T follicular helper cell (primary cell): ENCODE data around the gene SHMT1.
A peak's percentile ranks its signal among the peaks of the same experiment; 100 is the strongest.
"Not testable (repeated sequence)": the region's sequence is repeated elsewhere in the genome, so short reads cannot be mapped to it uniquely, and the experiment has no call there.

ENCODE experiments used
- DNase-seq: peaks from one replicate; pipeline ENCODE4 v3.0.0-alpha.2; 2020; ENCODE audit warnings: low read depth
- total RNA-seq, 2 experiments: gene quantifications; one replicate each; lab custom pipeline; 2026; lab: John Stamatoyannopoulos, UW

SHMT1 gene
- total RNA-seq: 12.5 to 14.1 reads per million in 2 experiments

- DNase-seq: peak; percentile 85
Observed at GRCh38 chr17:18363101-18364049, at the start of gene SHMT1. Gene SHMT1, minus strand, starts transcription at chr17:18363550. Its CDS starts 7,569 bp downstream, at chr17:18355981.

GRCh38 chr17:18412001-18412538 lies 48.7 kb upstream of the SHMT1 start:
- not testable (repeated sequence) for DNase-seq

- DNase-seq: not testable (repeated sequence)
Observed at GRCh38 chr17:18411377-18411864, 48.1 kb upstream of the SHMT1 start.

- not testable (repeated sequence) for DNase-seq
Observed at GRCh38 chr17:18410736-18411135, 47.4 kb upstream of the SHMT1 start.

- not testable (repeated sequence) for DNase-seq
Observed at GRCh38 chr17:18409321-18409720, 46.0 kb upstream of the SHMT1 start.

- not testable (repeated sequence) for DNase-seq
Observed at GRCh38 chr17:18408906-18409305, 45.6 kb upstream of the SHMT1 start.

- DNase-seq: not testable (repeated sequence)
Observed at GRCh38 chr17:18403604-18404003, 40.3 kb upstream of the SHMT1 start.

GRCh38 chr17:18403166-18403565 lies 39.8 kb upstream of the SHMT1 start:
- not testable (repeated sequence) for DNase-seq

GRCh38 chr17:18401872-18402590 lies 38.7 kb upstream of the SHMT1 start:
- not testable (repeated sequence) for DNase-seq

GRCh38 chr17:18388728-18389127 lies 25.4 kb upstream of the SHMT1 start:
- DNase-seq: not testable (repeated sequence)

- not testable (repeated sequence) for DNase-seq
Observed at GRCh38 chr17:18388266-18388665, 24.9 kb upstream of the SHMT1 start.

GRCh38 chr17:18387583-18387982 lies 24.2 kb upstream of the SHMT1 start:
- DNase-seq: not testable (repeated sequence)

- not testable (repeated sequence) for DNase-seq
Observed at GRCh38 chr17:18384271-18384670, 20.9 kb upstream of the SHMT1 start.

- not testable (repeated sequence) for DNase-seq
Observed at GRCh38 chr17:18383079-18383481, 19.7 kb upstream of the SHMT1 start.

- no peak for DNase-seq
Observed at GRCh38 chr17:18382441-18383078, 19.2 kb upstream of the SHMT1 start.

- DNase-seq: no peak
Observed at GRCh38 chr17:18381953-18382245, 18.5 kb upstream of the SHMT1 start.

- no peak for DNase-seq
Observed at GRCh38 chr17:18381158-18381952, 18.0 kb upstream of the SHMT1 start.

- DNase-seq: no peak
Observed at GRCh38 chr17:18380471-18381157, 17.3 kb upstream of the SHMT1 start.

GRCh38 chr17:18379246-18380146 lies 16.1 kb upstream of the SHMT1 start:
- no peak for DNase-seq
